Measurements from ENCODE around the gene ZFPM1. TPM values are rescaled to one million over a fixed set of nuclear protein-coding genes. Genes with fewer than 3 reads are reported as not detected.

ZFPM1 gene
- total and polyA plus RNA-seq, 2 of the 8 experiments (the other 6 are each of a cell fraction or from before 2014, with no cell fraction given), result 0.74 to 4.8 TPM

DNA sequence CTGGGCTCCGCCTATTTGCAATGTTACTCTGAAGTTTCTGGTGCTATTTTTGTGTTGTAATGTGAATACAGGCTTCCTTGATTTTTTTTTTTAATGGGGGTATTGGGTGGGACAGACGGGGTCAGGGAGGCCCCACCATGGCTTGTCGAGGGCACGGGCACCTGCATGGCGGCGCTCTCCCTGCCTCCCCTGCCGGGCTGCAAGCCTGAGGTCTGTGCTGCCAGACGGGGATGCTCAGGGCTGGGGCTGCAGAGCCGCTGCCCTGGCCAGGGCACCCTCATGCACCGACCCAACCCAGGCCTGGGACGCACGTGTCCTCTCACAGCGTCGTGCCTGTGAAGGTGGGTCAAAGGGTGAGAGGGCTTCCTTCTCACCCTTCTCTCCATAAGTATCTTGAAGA lies 13.0 kb upstream of the ZFPM1 start (continued):
- no peak for TF ChIP-seq RFX5 (IDR thresholded peaks at IDR 0.05; ENCODE audit: borderline replicate concordance, low read depth, low read length)
- TF ChIP-seq, protein P1, sequence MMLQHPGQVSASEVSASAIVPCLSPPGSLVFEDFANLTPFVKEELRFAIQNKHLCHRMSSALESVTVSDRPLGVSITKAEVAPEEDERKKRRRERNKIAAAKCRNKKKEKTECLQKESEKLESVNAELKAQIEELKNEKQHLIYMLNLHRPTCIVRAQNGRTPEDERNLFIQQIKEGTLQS (IDR thresholded peaks at IDR 0.05; ENCODE audit: insufficient read depth, low read depth, low read length), result no peak
- no peak for TF ChIP-seq JUN (IDR thresholded peaks at IDR 0.05; ENCODE audit: low read depth, low read length)
- no peak for TF ChIP-seq ATF2 (IDR thresholded peaks at IDR 0.05; ENCODE audit: low read length)
- no peak for TF ChIP-seq HDAC6 (IDR thresholded peaks at IDR 0.05; ENCODE audit: low read depth, low read length)
